Measurements from ENCODE around the gene UGT1A4.

Gene UGT1A4

DNA sequence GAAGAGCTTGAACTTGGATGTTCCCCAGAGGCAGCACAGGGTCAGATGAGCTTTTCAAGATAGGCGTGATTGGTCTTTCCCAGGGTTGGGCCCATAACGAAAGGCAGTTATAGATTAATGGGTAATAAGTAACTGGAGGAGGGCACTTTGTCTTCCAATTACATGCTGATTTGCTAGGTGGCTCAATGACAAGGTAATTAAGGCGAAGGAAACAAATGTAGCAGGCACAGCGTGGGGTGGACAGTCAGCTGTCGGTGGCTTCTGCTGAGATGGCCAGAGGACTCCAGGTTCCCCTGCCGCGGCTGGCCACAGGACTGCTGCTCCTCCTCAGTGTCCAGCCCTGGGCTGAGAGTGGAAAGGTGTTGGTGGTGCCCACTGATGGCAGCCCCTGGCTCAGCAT, at the start of gene UGT1A4:
Gene UGT1A4 (plus strand): TSS at position 185 of the 400 bp plus-strand sequence. CDS start 85 bp downstream, at position 270.
- no peak for DNase-seq

DNA sequence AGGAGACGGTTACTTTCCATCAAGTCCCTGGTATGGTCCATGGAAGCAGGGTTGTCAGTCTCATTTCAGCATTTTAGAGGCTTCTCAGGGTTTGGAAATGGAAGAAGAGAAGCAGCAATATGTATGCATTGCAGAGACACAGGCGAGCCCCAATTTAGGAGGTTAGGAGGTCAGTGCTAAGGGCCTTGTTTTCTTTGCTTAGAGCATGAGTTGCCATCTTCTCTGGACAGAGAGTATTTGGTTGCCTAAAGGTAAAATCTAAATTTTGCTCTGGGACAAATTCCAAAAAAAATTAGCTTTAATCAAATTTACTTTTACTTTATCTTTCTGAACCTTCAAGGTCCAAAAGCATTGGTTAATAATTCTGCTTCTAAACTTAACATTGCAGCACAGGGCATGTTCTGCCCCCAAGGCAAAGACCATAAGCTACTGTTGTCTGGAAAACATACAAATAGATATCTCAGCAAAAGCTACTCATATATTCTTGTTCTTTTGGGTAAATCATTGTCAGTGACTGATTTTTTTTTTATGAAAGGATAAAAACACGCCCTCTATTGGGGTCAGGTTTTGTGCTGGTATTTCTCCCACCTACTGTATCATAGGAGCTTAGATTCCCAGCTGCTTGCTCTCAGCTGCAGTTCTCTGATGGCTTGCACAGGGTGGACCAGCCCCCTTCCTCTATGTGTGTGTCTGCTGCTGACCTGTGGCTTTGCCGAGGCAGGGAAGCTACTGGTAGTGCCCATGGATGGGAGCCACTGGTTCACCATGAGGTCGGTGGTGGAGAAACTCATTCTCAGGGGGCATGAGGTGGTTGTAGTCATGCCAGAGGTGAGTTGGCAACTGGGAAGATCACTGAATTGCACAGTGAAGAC, 47.0 kb upstream of the UGT1A4 start, which contains the start of gene UGT1A9:
Gene UGT1A9 (plus strand): TSS at position 609 of the 872 bp plus-strand sequence. CDS start 37 bp downstream, at position 646.
- no peak for DNase-seq

DNA sequence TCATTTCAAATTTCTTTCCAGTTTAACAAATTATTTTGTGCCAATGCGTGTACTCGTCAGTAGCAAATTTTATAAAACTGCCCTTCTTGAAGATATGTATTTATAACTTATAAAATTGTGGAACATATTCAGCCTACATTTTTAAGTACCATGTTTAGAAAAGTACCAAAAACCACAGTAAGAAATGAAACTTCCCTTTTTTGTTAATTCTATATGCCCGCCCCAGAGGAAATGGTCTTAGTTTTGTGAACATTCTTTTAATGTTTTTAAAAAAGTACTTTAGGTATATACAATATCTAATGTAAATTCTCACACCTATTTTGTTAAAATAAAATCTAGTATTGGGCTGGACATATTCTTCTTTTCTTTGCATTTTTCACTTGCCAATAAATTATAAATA, 45.6 kb upstream of the UGT1A4 start:
- DNase-seq = no peak

DNA sequence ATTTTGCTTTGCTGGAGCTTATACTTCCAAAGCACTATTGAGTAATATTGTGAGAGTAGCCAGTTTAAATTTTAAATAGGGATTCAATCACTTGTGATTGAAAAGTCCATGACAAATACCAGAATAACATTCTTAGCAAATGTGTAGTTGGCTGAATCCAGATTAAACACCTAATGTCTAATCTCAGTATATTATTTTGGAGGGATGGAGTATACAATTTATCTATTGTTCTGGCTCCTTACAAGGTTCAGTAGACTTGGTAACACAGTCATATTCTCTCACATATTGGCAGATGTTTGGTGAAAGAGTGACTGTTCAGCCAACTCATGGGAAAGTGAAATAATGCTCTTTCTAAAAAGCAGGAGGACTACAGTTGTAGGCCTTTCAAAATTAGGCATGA, 44.6 kb upstream of the UGT1A4 start:
- no peak for DNase-seq

GRCh38 chr2:233674314-233674713, 44.2 kb upstream of the UGT1A4 start:
- no peak for DNase-seq

- no peak for DNase-seq
These were observed 43.5 kb upstream of the UGT1A4 start for GRCh38 chr2:233674995-233675394.

DNA sequence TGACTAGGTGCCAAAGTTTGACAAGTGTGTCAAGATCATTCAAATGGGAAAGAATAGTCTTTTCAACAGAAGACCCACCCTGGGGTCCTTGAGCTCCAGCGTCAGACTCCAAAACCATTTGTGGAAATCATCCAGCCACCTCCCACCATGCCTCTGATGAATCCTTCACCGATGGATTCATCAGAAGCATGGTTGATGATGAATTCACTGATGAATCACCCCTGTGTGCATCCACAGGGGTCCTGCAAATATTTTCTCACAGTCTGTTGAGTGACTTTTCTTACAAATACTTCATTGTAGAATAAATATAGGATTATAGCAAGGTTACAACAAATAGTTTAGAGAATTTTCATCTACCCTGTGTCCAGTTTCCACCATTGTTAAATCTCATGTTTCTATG, 42.5 kb upstream of the UGT1A4 start:
- DNase-seq = no peak

GRCh38 chr2:233679196-233679595, 39.3 kb upstream of the UGT1A4 start:
- no peak for DNase-seq

GRCh38 chr2:233680361-233681045, 38.0 kb upstream of the UGT1A4 start:
- no peak for DNase-seq

- DNase-seq = no peak
These were observed 36.9 kb upstream of the UGT1A4 start, which contains the start of gene UGT1A7 for GRCh38 chr2:233681521-233682099. Gene UGT1A7 (plus strand): TSS chr2:233681901. CDS start chr2:233681938, 37 bp downstream.

DNA sequence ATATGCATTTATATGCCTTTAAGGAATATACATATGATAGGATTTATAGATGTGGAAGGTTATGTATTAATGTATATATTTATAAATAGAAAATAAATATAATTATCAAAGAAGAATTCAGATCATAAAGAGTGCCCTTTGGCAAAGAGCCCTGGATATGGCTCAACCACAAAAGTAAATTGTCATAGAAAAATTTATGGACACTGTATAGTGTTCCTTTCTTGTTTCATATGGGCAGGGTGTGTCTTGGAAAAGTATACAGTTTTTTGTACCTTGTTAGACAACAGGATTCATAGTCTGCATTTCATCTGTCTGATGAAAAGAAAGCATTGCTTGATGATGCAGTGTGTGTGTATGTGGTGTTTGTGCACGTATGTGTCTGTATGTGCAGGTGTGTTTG, 33.9 kb upstream of the UGT1A4 start:
- no peak for DNase-seq

- DNase-seq = no peak
These were observed 31.6 kb upstream of the UGT1A4 start for GRCh38 chr2:233686928-233687327.

GRCh38 chr2:233688341-233688740, 30.2 kb upstream of the UGT1A4 start:
- no peak for DNase-seq

GRCh38 chr2:233689031-233689430, 29.5 kb upstream of the UGT1A4 start:
- DNase-seq = no peak

DNA sequence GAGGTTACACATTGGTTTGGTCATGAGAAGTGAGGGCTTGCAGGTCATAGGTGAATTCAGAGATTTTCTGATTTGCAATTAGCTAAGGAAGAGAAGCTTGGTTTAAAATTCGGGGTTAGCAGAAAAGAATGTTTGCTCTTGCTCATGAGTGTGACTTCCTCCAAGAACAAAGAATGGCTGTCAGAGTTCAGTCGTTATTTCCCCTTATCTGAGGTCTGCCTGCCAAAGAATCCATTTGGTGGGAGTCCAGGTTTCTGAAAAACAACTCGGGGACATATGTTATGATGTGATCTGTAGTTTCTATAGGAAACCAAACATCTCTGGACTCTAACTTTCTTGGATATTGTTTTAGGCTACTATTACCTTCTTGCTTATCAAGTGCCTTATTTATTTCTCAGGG, 29.0 kb upstream of the UGT1A4 start:
- DNase-seq = no peak

- no peak for DNase-seq
These were observed 28.1 kb upstream of the UGT1A4 start for GRCh38 chr2:233690444-233690843.

GRCh38 chr2:233691443-233692433, 26.8 kb upstream of the UGT1A4 start:
- no peak for DNase-seq

- no peak for DNase-seq
These were observed 25.9 kb upstream of the UGT1A4 start, which contains the start of gene UGT1A6 for GRCh38 chr2:233692648-233693047. Gene UGT1A6 (plus strand): TSS chr2:233692890. CDS start chr2:233693005, 115 bp downstream.

- no peak for DNase-seq
These were observed 24.6 kb upstream of the UGT1A4 start for GRCh38 chr2:233693963-233694362.

DNA sequence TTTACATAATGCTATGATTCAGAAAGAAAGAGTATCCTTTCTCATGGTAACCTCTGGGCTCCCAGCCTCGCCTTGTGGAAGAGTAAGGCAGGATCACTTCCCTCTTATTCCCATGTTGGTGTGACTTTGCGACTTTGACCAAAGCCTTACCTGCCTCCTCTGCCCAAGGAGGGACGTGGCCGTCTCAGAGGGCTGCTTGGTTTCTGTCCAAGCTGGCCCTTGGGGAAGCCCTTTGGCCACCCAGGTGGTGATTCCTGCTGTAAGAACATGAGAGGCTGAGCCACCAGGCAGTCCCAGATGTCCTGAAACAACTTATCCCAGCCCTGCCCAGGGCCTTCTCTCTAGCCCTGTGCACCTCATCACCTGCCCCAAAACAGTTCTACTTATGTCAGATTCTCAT, 19.8 kb upstream of the UGT1A4 start:
- DNase-seq = no peak

DNA sequence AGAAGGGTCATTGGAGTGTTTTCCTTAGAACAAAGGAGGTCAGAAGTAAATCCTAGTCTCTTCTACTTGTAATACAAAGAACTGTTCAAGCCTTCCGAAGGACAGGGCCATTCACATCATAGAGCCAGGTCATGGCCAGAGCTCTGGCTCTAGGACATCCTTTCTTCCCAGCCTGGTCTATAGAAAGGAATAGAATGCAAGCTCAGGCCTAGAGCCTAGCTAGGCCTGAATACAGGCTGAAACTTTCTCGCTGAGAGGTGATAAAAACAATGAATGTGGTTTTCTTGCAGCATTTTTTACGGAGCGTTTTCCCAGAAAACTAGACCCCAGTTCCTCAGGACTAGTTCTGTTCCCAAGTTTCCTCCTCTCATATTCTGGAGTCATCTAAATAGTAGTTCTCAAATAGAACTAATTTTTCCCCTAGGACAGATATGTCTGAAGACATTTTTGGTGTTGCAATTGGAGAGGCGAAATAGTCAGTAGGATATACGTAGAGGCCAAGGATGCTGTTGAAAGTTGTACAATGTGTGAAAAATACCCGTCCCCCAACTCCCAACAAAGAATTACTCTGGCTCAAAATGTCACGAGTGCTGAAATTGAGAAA, 19.0 kb upstream of the UGT1A4 start:
- DNase-seq = no peak

All from CD4-positive, alpha-beta T cell treated with Interleukin-15 for 1 hour (primary cell).